Tibial artery (tissue), 4 donors: ENCODE data around the gene TLL1.

ENCODE experiments used
- DNase-seq, 2 donors: peaks; one replicate each; pipeline ENCODE4 v3.0.0-alpha.2; 2019
- H3K27ac ChIP-seq, 2 donors: fragments of 200-600 bp; sonication (generic) in 1 of 2; 1 replicate in 1 of 2; 2 replicates in 1 of 2; pipeline ENCODE4 v1.5.1; 2018 to 2019; ENCODE audit warnings: mild to moderate bottlenecking in 1 of 2
- H3K27me3 ChIP-seq, 2 donors: fragments of 200-600 bp; sonication (generic) in 1 of 2; one replicate each; pipeline versions ENCODE4 v1.5.1 to v1.6.0; 2016 to 2019
- H3K36me3 ChIP-seq, 3 donors: fragments of 200-600 bp; sonication (generic) in 2 of 3; one replicate each; pipeline ENCODE4 v1.5.1; 2016 to 2019; ENCODE audit warnings: mild to moderate bottlenecking in 2 of 3
- H3K4me1 ChIP-seq, 4 donors: fragments of 200-600 bp; sonication (generic) in 2 of 4; 1 replicate in 3 of 4; 2 replicates in 1 of 4; pipeline ENCODE4 v1.5.1; 2016 to 2019
- H3K4me3 ChIP-seq, 2 donors: fragments of 200-600 bp; sonication (generic) in 1 of 2; 1 replicate in 1 of 2; 2 replicates in 1 of 2; pipeline ENCODE4 v1.5.1; 2018 to 2019; ENCODE audit warnings: mild to moderate bottlenecking in 2 of 2
- H3K9me3 ChIP-seq, 3 donors: fragments of 200-600 bp; sonication (generic) in 1 of 3; one replicate each; pipeline ENCODE4 v1.5.1; 2016 to 2019
- CTCF ChIP-seq, 2 experiments: fragments of 200-600 bp in 1 of 2; fragments of 450-650 bp in 1 of 2; IDR thresholded peaks; one replicate each; pipeline ENCODE4 v1.5.1; 2017 to 2019; ENCODE audit warnings: antibody characterized with exemption in 2 of 2, mild to moderate bottlenecking in 1 of 2, moderate library complexity in 1 of 2
- intact Hi-C: fragments of 100-400 bp; cut with DNase I; formaldehyde crosslinking; loops from one replicate; pipeline ENCODE4 v1.15.0; 2023; ENCODE audit warnings: low total_unique reads

The TLL1 gene

GRCh38 chr4:166021617-166022016 lies 148.6 kb downstream of the TLL1 start:
- no peak for DNase-seq
- Histone ChIP-seq H3K4me1 (no peaks in the 10 kb centered on the region), H3K4me3 (no peak overlapping the region), H3K27me3 (no peaks in the 10 kb centered on the region), H3K9me3 (no peaks in the 10 kb centered on the region), H3K27ac (no peak overlapping the region), H3K36me3 (no peaks in the 10 kb centered on the region)
- intact Hi-C loops, result no loop called here
- no peak for TF ChIP-seq CTCF (IDR thresholded peaks at IDR 0.05)

GRCh38 chr4:166034965-166035364 lies 161.9 kb downstream of the TLL1 start:
- H3K4me3 ChIP-seq, result no peak overlapping the region
- intact Hi-C loops, result no loop called here
- TF ChIP-seq CTCF (IDR thresholded peaks at IDR 0.05), result no peak
- no peaks in the 10 kb centered on the region for H3K4me1 ChIP-seq
- DNase-seq, result no peak
- no peak overlapping the region for H3K27ac ChIP-seq
- H3K9me3 ChIP-seq, result no peaks in the 10 kb centered on the region
- no peaks in the 10 kb centered on the region for H3K36me3 ChIP-seq
- no peaks in the 10 kb centered on the region for H3K27me3 ChIP-seq

- Histone ChIP-seq H3K9me3 (no peaks in the 10 kb centered on the region), H3K27me3 (no peaks in the 10 kb centered on the region), H3K4me3 (no peak overlapping the region), H3K4me1 (no peaks in the 10 kb centered on the region), H3K36me3 (no peaks in the 10 kb centered on the region), H3K27ac (no peak overlapping the region)
- no peak for TF ChIP-seq CTCF (IDR thresholded peaks at IDR 0.05)
- intact Hi-C loops, result no loop called here
- DNase-seq, result no peak
Observed at GRCh38 chr4:166039822-166040221, 166.8 kb downstream of the TLL1 start.

GRCh38 chr4:166042510-166043055 lies 169.5 kb downstream of the TLL1 start:
- H3K4me3 ChIP-seq, result no peak overlapping the region
- H3K4me1 ChIP-seq, result no peaks in the 10 kb centered on the region
- no peak for TF ChIP-seq CTCF (IDR thresholded peaks at IDR 0.05)
- no peak overlapping the region for H3K27ac ChIP-seq
- H3K9me3 ChIP-seq, result no peaks in the 10 kb centered on the region
- intact Hi-C loops, result no loop called here
- no peaks in the 10 kb centered on the region for H3K27me3 ChIP-seq
- DNase-seq, result no peak
- H3K36me3 ChIP-seq, result no peaks in the 10 kb centered on the region

- DNase-seq, result no peak
- Histone ChIP-seq H3K4me1 (no peaks in the 10 kb centered on the region), H3K27ac (no peak overlapping the region), H3K9me3 (no peaks in the 10 kb centered on the region), H3K27me3 (no peaks in the 10 kb centered on the region), H3K36me3 (no peaks in the 10 kb centered on the region), H3K4me3 (no peak overlapping the region)
- intact Hi-C loops, result no loop called here
- TF ChIP-seq CTCF (IDR thresholded peaks at IDR 0.05), result no peak
Observed at GRCh38 chr4:166043801-166044200, 170.8 kb downstream of the TLL1 start.

GRCh38 chr4:166044871-166045270 lies 171.8 kb downstream of the TLL1 start:
- no peaks in the 10 kb centered on the region for H3K36me3 ChIP-seq
- no peak for TF ChIP-seq CTCF (IDR thresholded peaks at IDR 0.05)
- H3K4me1 ChIP-seq, result no peaks in the 10 kb centered on the region
- intact Hi-C loops, result no loop called here
- H3K27ac ChIP-seq, result no peak overlapping the region
- no peaks in the 10 kb centered on the region for H3K27me3 ChIP-seq
- DNase-seq, result no peak
- no peak overlapping the region for H3K4me3 ChIP-seq
- H3K9me3 ChIP-seq, result no peaks in the 10 kb centered on the region
